ENCODE results near the gene GPI.

The GPI gene

GRCh38 chr19:34341935-34342680 is 22.9 kb upstream of the GPI start:
- no peak for DNase-seq

- DNase-seq: no peak
Measured at GRCh38 chr19:34343751-34344150, 21.2 kb upstream of the GPI start.

GRCh38 chr19:34345947-34346351 is 19.0 kb upstream of the GPI start:
- peak; percentile 92 for DNase-seq

GRCh38 chr19:34347561-34348165 is 17.3 kb upstream of the GPI start:
- DNase-seq: no peak

GRCh38 chr19:34348899-34349487 is 16.0 kb upstream of the GPI start:
- no peak for DNase-seq

GRCh38 chr19:34350161-34350561 is 14.8 kb upstream of the GPI start:
- no peak for DNase-seq

GRCh38 chr19:34351382-34351826 is 13.6 kb upstream of the GPI start:
- peak; percentile 84 for DNase-seq

- DNase-seq: peak; percentile 88
Measured at GRCh38 chr19:34353546-34353945, 11.4 kb upstream of the GPI start.

GRCh38 chr19:34355201-34355600 is 9.8 kb upstream of the GPI start:
- DNase-seq: no peak

GRCh38 chr19:34356875-34357274 is 8.1 kb upstream of the GPI start:
- no peak for DNase-seq

GRCh38 chr19:34357431-34357830 is 7.6 kb upstream of the GPI start:
- DNase-seq: no peak

GRCh38 chr19:34359140-34359953 is 5.6 kb upstream of the GPI start:
- DNase-seq: peak; percentile 99

- no peak for DNase-seq
Measured at GRCh38 chr19:34359954-34360315, 5.1 kb upstream of the GPI start.

- DNase-seq: no peak
Measured at GRCh38 chr19:34360354-34360909, 4.6 kb upstream of the GPI start.

- DNase-seq: no peak
Measured at GRCh38 chr19:34362679-34363069, 2.3 kb upstream of the GPI start.

GRCh38 chr19:34363094-34363493 is 1.9 kb upstream of the GPI start:
- DNase-seq: no peak

- no peak for DNase-seq
Measured at GRCh38 chr19:34363930-34364329, 1.1 kb upstream of the GPI start.

GRCh38 chr19:34364462-34364829 is 550 bp upstream of the GPI start:
- no peak for DNase-seq

- peak; percentile 59 for DNase-seq
Measured at GRCh38 chr19:34365463-34366401, 736 bp downstream of the GPI start.

- DNase-seq: no peak
Measured at GRCh38 chr19:34366738-34367623, 2.0 kb downstream of the GPI start.

GRCh38 chr19:34367624-34367957 is 2.6 kb downstream of the GPI start:
- no peak for DNase-seq
